NCI-H1436 (cell line): ENCODE measurements around the gene GPRIN1.

Source experiments
- DNase-seq: peaks from one replicate; lab custom pipeline; 2025; lab: John Stamatoyannopoulos, UW

GPRIN1 gene

DNA sequence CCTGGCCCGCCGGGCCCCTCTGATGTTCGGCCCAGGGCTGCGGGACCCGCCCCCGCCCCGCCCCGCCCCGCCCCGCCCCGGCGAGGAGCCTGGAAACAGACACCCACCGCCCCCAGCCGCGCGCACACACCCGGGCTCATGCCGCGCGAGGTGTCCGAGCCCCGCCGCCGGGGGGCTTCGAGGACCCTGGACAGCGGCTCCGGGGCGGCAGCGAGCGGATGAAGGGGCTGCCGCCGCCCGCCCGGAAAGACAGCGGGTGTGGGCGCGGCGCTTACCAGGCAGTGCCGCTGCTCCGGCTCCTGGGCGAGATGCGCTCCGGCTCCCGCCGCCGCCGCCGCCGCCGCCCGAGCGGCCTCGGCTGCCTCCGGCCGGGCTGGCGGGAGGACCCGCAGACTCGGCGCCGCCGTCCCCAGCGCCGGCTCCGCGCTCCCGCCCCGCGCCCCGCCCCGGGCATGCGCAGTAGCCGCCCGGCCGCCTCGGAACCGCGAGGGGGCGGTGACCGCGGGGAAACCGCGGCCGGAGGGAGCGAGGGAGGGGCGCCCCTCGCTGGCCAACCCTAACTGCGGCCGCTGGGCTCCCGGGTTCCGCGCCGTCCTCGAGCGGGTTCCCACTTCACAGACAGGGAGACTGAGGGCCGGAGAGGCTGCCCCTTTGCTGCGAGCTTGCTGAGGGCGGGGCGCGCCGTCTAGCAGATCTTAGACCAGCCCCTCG is at the start of gene GPRIN1:
TSS of gene GPRIN1 (minus strand) at position 433 of the 711 bp plus-strand sequence. CDS start 10,322 bp downstream, outside the sequence.
- peak; percentile 3 for DNase-seq

DNA sequence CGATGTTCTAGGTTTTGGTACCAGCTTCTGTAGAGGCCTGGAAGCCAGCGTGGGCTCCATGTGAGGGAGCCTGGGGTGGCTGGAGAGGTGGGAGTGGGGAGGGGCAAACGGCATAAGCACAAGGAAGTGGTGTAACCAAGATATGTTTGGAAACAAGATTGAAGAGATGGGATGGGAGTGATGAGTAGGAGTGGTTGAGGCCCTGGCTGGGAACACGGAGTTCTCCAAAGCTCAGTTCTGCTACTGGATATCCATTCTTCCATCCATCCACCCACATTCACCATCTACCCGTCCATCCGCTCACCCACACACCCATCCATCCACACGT is 49.5 kb upstream of the GPRIN1 start:
- DNase-seq, result no peak

- no peak for DNase-seq
Measured at GRCh38 chr5:176658817-176659511, 49.0 kb upstream of the GPRIN1 start.

DNA sequence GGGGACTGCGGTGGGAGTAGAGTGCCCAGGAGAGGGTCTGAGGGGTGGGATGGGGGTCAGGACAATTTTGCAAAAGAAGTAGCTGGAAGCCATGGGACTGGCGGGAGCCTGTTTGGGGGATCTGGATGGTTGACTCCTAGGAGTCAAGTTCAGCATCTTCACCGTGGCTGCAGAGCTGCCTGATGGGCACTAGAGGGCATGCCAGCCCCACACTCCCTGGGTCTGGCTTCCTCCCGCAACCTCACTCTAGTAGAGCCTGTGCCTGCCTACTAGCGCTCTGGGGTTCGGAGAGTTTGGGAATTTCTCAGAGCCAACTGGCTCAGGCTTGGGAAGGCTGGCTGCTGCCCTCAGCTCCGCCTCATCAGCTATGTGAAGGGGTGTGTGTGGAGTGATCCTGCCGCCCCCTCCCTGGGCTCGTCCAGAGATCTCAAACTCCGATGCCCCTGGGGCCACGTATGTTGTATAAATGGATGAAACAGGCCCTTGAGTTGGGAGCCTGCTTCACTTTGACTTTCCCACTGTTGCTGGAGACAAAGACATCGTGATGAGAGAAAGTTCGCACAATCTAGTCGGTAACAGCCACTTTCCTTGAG is 48.1 kb upstream of the GPRIN1 start:
- DNase-seq, result peak; percentile 11

DNA sequence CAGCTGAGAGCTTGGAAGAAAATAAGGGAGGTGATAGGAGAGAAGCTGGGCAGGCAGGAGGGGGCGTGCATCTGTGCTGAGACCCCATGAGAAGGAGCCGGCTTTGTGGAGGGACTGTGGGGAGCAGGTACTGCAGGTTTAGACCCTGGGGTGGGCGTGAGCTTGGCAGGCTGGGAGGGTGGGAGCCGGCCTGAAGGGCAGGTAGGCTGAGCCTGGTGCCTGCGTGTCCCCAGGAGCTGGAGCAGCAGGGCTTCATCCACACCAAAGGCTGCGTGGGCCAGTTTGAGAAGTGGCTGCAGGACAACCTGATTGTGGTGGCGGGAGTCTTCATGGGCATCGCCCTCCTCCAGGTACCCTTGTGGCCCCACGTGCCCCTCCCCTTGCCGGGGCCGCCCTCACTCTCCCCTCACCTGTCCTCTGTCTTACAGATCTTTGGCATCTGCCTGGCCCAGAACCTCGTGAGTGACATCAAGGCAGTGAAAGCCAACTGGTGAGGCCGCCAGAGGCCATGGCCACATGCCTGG is 46.6 kb upstream of the GPRIN1 start:
- no peak for DNase-seq

- no peak for DNase-seq
Measured at GRCh38 chr5:176654856-176655255, 44.9 kb upstream of the GPRIN1 start.

GRCh38 chr5:176653401-176654385 is 43.7 kb upstream of the GPRIN1 start:
- DNase-seq, result no peak

GRCh38 chr5:176652136-176652535 is 42.2 kb upstream of the GPRIN1 start:
- no peak for DNase-seq

DNA sequence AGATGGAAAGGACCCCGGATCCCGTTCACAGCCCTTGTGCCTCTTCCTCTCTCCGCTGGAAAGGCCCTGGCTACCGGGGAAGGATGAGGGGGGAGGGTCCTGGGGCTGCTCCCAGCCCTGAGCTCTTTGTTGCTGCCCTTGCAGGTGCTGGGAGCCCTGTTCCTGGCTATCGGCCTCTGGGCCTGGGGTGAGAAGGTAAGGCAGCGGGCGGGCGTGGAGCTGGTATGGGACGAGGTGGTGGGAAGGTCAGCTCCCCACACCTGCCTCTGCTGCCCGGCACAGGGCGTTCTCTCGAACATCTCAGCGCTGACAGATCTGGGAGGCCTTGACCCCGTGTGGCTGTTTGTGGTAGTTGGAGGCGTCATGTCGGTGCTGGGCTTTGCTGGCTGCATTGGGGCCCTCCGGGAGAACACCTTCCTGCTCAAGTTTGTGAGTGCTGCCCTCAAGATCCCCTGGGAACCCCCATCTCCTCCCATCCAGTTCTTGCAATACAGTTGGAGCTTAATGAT is 41.6 kb upstream of the GPRIN1 start:
- DNase-seq, result no peak

GRCh38 chr5:176650354-176650884 is 40.5 kb upstream of the GPRIN1 start:
- DNase-seq, result no peak

DNA sequence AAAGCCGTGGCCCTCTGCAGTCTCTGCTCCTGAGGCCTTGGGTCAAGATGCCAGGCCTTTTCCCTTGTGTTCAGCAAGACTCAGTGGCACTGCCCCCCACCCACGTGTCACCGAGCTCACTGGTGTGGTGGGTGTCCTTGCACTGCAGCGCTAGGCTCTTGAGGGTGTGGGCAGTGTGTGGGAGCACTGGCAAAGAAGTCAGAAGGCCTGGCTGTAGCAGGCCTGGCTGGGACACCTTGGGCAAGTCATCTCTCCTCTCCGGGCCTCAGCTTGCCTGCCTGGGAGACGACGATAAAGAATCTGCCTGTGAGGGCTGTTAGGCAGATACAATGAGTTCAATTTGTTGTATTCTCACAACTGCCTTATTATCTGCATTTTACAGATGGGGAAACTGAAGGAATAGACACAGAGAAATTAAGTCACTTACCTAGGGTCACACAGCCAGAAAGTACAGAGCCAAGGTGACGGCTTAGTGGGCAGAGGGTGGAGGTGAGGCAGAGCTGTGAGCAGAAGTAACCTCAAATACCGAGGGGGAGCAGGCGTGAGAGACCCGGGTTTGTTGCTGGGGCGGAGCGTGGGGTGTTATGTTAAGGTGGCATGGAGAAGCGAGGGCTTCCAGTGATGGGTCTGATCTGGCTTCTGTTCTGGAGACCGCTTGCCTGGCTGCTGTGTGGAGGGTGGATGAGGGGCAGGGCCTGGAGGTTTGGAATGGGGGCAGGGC is 38.7 kb upstream of the GPRIN1 start:
- DNase-seq, result no peak

- no peak for DNase-seq
Measured at GRCh38 chr5:176647843-176648473, 38.0 kb upstream of the GPRIN1 start.

DNA sequence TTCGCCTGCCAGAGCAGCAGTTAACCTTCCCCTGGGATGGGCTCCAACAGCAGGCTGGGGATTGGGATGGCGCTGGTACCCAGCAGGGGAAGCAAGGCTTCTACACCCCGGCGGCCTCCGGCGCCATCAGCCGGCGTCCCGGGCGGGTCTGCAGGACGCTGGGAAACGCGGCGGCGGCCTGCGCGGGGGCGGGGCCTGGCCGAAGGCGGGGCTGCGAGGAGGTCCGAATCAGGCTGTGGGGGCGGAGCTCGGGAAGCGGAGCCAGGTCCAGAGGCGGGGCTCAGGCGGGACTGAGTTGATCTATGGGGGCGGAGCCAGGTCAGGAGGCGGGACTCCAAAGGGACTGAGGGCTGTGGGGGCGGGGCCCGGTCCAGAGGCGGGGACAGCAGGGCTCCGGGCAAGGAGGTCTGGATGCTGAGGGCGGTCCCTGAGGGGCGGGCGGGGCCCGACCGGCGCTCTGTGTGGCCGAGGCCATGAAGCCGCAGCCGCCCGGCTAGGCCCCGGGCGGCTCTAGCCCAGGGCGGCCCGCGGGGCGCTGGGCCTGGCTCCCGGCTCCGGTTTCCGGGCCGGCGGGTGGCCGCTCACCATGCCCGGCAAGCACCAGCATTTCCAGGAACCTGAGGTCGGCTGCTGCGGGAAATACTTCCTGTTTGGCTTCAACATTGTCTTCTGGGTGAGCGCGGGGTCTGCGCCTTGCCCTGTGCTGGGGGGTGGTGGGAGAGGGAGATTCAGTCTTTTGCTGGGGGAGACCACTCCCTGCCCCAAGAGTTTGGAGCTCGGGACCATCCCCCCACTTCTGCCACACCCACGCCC is 37.3 kb upstream of the GPRIN1 start, which contains the start of gene TSPAN17:
TSS of gene TSPAN17 (plus strand) at position 455 of the 813 bp plus-strand sequence. CDS start at position 587, 132 bp downstream.
- DNase-seq, result peak; percentile 92

DNA sequence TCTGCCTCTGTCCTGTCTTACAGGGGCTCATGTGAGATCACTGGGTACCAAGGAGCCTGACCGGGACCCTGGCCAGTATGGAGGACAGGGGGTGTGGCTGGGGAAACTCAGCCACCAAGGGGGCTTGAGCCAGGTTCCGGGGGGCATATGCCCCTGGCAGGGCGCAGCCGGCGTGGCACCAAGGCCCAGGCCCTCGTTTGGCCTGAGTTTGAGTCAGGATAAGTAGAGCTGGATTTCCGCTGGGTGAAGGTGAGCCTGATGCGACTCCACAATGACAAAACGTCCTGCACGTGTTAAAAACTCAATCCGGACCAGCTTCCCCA is 36.7 kb upstream of the GPRIN1 start:
- no peak for DNase-seq

- no peak for DNase-seq
Measured at GRCh38 chr5:176646049-176646706, 36.2 kb upstream of the GPRIN1 start.

DNA sequence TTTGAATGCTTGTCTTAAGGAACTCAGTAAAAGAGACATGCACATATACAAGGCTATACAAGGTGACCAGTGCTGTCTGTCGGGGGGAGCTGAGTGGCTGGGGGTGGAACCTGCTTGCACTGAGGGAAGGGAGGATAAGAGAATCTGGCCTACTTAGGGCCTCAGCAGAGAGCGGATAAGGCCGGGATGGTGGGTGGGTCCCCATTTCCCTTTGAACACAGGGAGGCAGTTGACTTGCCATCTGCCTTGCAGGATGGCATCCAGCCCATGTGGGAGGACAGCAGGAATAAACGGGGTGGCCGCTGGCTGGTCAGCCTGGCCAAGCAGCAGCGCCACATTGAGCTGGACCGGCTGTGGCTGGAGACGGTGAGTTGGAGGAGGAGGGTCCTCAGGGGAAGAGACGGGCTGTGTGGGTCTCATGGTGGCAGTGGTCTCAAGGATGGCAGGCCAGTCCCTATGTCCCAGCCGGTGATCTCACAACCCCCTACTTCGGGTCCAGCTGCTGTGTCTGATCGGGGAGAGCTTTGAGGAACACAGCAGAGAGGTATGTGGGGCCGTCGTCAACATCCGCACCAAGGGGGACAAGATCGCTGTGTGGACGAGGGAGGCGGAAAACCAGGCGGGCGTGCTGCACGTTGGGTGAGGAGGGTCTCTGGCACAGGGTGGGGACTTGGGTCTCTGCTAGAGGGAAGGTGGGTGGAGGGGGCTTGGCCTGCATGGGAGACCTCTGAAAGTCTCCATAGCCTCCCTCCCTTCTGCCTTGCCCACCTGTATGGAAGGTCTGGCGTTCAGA is 35.1 kb upstream of the GPRIN1 start:
- no peak for DNase-seq

DNA sequence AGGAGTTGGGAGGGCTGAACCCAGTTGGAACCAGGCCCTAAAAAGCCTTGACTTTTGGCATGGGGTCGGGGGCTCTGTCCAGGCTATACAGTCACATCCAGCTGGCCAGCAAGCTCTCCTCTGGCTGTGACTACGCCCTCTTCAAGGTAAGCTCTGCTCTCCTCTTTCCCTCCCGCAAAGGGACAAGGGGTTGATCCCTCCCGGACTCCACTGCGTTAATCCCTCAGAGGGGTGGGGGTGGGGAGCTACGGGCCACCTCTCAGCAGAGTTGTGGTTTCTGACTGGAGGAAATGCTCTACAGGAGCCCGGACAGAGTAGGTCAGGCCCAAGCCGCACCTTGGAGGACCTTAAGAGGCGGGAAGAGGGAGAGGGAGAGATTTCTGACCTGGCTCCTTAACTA is 34.3 kb upstream of the GPRIN1 start:
- DNase-seq, result no peak
